WI38 (cell line): ENCODE results near the gene TEX51.

Experiments used
- H3K4me3 ChIP-seq: 2 replicates; pipeline ENCODE4 v1.5.1; 2011; ENCODE audit warnings: low read depth, mild to moderate bottlenecking, control low read depth, low read length
- CTCF ChIP-seq: IDR thresholded peaks from 2 replicates; pipeline ENCODE4 v1.5.1; 2012; ENCODE audit warnings: low read depth, mild to moderate bottlenecking, control low read depth, low read length

The TEX51 gene

GRCh38 chr2:126907671-126908070 lies 9.0 kb downstream of the TEX51 start:
- no peak for TF ChIP-seq CTCF
- no peak overlapping the region for H3K4me3 ChIP-seq

GRCh38 chr2:126908721-126909177 lies 10.1 kb downstream of the TEX51 start:
- TF ChIP-seq CTCF, result no peak
- no peak overlapping the region for H3K4me3 ChIP-seq

DNA sequence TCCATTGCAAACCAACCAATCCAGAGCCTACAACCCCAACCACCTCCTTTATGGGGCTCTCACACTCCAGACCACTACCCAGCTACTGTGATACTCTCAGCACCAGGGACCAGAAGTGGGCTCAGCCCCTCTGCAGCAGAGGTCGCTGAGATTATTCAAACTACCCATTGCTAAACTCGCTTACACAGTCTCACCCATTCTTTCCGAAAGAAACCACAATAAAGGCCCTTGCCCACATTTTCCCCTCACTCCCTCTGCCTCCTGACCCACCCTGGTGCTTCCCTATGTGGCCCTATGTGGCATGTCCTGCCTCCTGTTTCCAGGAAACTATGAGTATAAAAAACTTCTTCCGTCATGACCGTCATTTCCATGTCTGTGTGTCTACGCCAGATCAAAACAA lies 10.7 kb downstream of the TEX51 start:
- H3K4me3 ChIP-seq, result no peak overlapping the region
- TF ChIP-seq CTCF, result no peak

DNA sequence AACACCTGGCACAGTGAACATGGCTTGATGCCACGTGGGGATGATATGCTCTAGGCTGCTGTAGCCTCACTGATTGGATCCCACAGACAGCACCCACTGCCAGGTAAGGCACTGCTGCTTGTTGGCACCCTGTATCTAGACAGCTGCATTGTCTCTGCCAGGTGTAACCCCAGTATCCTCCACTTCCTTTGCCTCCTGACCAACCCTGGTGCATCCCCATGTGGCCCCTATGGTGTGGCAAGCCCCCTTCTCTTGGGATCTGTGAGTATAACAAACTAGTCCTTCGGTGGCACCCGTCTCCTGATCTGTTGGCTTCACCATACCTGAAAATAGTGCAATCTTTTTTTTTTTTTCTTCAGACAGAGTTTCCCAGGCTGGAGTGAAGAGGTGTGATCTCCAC lies 11.1 kb downstream of the TEX51 start:
- H3K4me3 ChIP-seq, result no peak overlapping the region
- TF ChIP-seq CTCF, result no peak

DNA sequence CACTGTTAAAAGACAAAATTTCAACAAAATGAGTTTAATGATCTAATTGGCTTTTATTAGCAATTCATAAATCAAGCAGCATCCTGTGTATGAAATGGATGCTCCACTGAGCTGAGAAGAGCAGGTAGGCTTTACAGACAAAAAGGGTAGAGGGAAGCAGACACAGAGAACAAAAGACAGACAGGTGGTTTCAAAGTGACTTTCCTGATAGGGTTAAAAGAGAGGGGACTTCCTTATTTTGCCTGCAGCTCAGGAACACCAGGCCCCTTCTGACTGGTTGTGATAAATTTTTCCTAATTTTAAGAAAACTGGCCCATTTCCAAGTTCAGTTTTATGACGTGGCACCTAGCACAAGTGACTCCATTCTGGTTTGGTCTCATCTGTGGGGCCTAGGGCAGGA lies 11.9 kb downstream of the TEX51 start:
- no peak for TF ChIP-seq CTCF
- H3K4me3 ChIP-seq, result no peak overlapping the region

GRCh38 chr2:126911111-126911796 lies 12.6 kb downstream of the TEX51 start:
- no peak for TF ChIP-seq CTCF
- H3K4me3 ChIP-seq, result no peak overlapping the region

- TF ChIP-seq CTCF, result no peak
- no peak overlapping the region for H3K4me3 ChIP-seq
These were observed 13.5 kb downstream of the TEX51 start for GRCh38 chr2:126912201-126912600.
